A549 (cell line): ENCODE measurements around the gene UGT2B11.
"Not testable (repeated sequence)": the region's sequence is repeated elsewhere in the genome, so short reads cannot be mapped to it uniquely, and the experiment has no call there.

Experiments
- CBX8 ChIP-seq: fragments of 200-600 bp; sonication (generic); IDR thresholded peaks from 2 replicates; pipeline ENCODE4 v1.6.1; 2016
- EP300 ChIP-seq, 2 experiments: fragments of >200 bp; sonication (Bioruptor Twin); formaldehyde crosslinking; IDR thresholded peaks; 2 replicates in 1 of 2; 3 replicates in 1 of 2; pipeline ENCODE4 v1.6.1; 2016 to 2017
- HDAC2 ChIP-seq: fragments of 200-600 bp; sonication (generic); IDR thresholded peaks from 2 replicates; pipeline ENCODE4 v1.6.1; 2016
- JUN ChIP-seq, 2 experiments: fragments of >200 bp; sonication (Bioruptor Twin); formaldehyde crosslinking; IDR thresholded peaks; 2 replicates in 1 of 2; 3 replicates in 1 of 2; pipeline ENCODE4 v1.6.1; 2016 to 2017
- KDM1A ChIP-seq: fragments of 200-600 bp; sonication (generic); IDR thresholded peaks from 2 replicates; pipeline ENCODE4 v1.6.1; 2016; ENCODE audit warnings: low read depth, mild to moderate bottlenecking
- SMC3 ChIP-seq: fragments of >200 bp; sonication (Bioruptor Twin); formaldehyde crosslinking; IDR thresholded peaks from 3 replicates; pipeline ENCODE4 v1.6.1; 2018; ENCODE audit warnings: inconsistent platforms
- TF ChIP-seq, protein P1 (sequence below): fragments of >200 bp; sonication (Bioruptor Twin); formaldehyde crosslinking; IDR thresholded peaks from 3 replicates; pipeline ENCODE4 v1.5.1; 2016

DNA sequence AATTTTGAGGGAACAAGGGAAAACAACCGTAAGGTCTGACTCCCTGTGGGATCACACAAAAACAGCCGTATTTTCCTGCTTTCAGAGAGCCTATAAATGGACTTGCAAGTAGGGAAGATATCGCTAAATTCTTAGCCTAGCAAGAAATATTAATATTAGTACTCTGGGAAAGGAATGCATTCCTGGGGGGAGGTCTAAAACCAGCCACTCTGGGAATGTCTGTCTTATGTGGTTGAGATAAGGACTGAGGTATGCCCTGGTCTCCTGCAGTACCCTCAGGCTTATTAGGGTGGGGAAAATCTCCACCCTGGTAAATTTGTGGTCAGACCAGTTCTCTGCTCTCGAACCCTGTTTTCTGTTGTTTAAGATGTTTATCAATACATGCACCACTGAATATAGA lies 16.0 kb downstream of the UGT2B11 start:
- not testable (repeated sequence) for TF ChIP-seq CBX8; HDAC2; KDM1A; SMC3; JUN (IDR thresholded peaks at IDR 0.05); EP300 (IDR thresholded peaks at IDR 0.05)
- TF ChIP-seq, protein P1, sequence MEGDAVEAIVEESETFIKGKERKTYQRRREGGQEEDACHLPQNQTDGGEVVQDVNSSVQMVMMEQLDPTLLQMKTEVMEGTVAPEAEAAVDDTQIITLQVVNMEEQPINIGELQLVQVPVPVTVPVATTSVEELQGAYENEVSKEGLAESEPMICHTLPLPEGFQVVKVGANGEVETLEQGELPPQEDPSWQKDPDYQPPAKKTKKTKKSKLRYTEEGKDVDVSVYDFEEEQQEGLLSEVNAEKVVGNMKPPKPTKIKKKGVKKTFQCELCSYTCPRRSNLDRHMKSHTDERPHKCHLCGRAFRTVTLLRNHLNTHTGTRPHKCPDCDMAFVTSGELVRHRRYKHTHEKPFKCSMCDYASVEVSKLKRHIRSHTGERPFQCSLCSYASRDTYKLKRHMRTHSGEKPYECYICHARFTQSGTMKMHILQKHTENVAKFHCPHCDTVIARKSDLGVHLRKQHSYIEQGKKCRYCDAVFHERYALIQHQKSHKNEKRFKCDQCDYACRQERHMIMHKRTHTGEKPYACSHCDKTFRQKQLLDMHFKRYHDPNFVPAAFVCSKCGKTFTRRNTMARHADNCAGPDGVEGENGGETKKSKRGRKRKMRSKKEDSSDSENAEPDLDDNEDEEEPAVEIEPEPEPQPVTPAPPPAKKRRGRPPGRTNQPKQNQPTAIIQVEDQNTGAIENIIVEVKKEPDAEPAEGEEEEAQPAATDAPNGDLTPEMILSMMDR: not testable (repeated sequence)
